ENCODE results near the gene NAA10. TPM values are rescaled to one million over a fixed set of nuclear protein-coding genes. Genes with fewer than 3 reads are reported as not detected.

Gene NAA10
- total and polyA plus RNA-seq, 11 donors = 52.5 to 221 (median 91.5) TPM

DNA sequence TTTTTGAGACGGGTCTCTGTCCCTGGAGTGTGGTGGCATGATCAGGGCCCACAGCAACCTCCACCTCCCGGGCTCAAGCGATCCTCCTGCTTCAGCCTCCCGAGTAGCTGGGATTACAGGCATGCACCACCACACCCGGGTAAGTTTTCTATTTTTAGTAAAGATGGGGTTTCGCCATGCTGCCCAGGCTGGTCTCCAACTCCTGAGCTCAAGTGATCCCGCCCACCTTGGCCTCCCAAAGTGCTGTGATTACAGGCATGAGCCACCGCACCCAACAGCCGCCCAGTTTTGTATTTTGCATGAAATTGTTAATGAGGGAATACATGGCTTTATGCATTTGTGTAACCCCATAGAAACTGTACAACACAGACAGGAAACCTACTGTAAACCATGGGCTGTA is 6.0 kb downstream of the NAA10 start:
- 43 to 65% (median 53%) methylated on average over 9 of the region's 9 CpGs for WGBS, 4 donors
- peaks cover 0 to 58% (median 21%) of the 10 kb centered on the region in 12 donors for H3K4me1 ChIP-seq
- DNase-seq = no peak
- intact Hi-C loops (cut with DNase I) = loop anchor here in 5 of 10 donors (1.0 to 10.0 kb wide), 6 partner anchors 18 to 204 kb away; partner anchors contain the start of genes IDH3G (in 3 of the 5), SSR4 (in 3 of the 5), ABCD1 (in 1 of the 5) and BCAP31 (in 1 of the 5)
- ATAC-seq = no peak
- H3K36me3 ChIP-seq = peaks cover 0 to 41% (median 19%) of the 10 kb centered on the region in 9 donors
- no peak for TF ChIP-seq POLR2A (IDR thresholded peaks at IDR 0.05)
- TF ChIP-seq, protein P1, sequence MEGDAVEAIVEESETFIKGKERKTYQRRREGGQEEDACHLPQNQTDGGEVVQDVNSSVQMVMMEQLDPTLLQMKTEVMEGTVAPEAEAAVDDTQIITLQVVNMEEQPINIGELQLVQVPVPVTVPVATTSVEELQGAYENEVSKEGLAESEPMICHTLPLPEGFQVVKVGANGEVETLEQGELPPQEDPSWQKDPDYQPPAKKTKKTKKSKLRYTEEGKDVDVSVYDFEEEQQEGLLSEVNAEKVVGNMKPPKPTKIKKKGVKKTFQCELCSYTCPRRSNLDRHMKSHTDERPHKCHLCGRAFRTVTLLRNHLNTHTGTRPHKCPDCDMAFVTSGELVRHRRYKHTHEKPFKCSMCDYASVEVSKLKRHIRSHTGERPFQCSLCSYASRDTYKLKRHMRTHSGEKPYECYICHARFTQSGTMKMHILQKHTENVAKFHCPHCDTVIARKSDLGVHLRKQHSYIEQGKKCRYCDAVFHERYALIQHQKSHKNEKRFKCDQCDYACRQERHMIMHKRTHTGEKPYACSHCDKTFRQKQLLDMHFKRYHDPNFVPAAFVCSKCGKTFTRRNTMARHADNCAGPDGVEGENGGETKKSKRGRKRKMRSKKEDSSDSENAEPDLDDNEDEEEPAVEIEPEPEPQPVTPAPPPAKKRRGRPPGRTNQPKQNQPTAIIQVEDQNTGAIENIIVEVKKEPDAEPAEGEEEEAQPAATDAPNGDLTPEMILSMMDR (IDR thresholded peaks at IDR 0.05) = no peak
- no peaks in the 10 kb centered on the region for H3K9me3 ChIP-seq
- peak overlapping the region; percentile 16 to 100 (median 76) for H3K27ac ChIP-seq
- H3K4me3 ChIP-seq = peak overlapping the region in 9 of 12 donors; percentile 1 to 70 (median 45)
- peaks cover 0 to 12% (median 0%) of the 10 kb centered on the region in 9 donors for H3K27me3 ChIP-seq

DNA sequence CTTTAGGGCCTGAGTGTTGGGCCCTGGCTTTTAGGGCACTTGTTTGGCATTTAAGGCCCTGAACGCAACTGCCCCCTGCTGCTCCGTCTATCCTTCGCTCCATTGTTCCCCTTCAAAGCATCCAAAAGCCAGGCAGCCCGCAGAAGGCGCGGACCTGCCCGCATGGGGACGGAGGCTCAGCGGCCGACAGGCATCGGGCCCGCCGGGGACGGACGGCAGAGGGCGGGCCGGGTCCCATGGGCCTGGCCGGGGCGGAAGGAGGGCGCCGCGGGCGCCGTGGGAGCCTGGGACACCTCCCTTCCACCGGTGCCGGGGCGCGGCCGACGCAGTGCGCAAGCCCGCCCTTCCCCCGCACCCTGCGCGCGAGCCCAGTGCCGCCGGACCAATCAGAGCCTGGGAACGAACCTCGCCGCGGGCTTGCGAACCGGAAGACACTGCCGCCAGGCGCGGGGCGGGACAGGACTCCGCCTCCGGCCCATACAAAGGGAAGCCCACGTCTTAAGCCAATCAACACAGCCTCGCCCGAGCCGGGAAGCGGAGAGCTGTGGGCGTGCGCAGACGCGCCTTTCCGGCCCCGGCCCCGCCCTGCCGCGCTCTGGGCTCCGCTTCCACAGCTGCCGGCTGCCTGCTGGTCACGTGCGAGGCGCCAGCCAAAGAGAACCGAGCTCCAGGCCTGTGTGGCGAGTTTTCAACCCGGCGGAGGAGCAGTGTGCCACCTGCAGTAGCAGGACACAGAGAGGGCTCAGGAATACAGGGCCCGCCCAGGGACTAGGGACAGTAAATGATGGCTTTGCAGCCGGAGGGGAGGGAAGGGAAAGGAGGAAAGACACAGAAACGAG is 6.7 kb downstream of the NAA10 start:
- H3K4me1 ChIP-seq = peaks cover 0 to 58% (median 22%) of the 10 kb centered on the region in 12 donors
- DNase-seq (peak; percentile 94 to 98 (median 97)), ATAC-seq (peak; percentile 93 to 97 (median 94))
- intact Hi-C loops (cut with DNase I) = loop anchor here in 5 of 10 donors (1.0 to 10.0 kb wide), 6 partner anchors 19 to 203 kb away; partner anchors contain the start of genes IDH3G (in 3 of the 5), SSR4 (in 3 of the 5), ABCD1 (in 1 of the 5) and BCAP31 (in 1 of the 5)
- no peaks in the 10 kb centered on the region for H3K9me3 ChIP-seq
- H3K36me3 ChIP-seq = peaks cover 0 to 38% (median 19%) of the 10 kb centered on the region in 9 donors
- TF ChIP-seq POLR2A (IDR thresholded peaks at IDR 0.05) = peak in 1 of 2 donors; percentile 78
- TF ChIP-seq, protein P1 (IDR thresholded peaks at IDR 0.05) = peak in 8 of 12 donors; percentile 13 to 45 (median 22)
- H3K27me3 ChIP-seq = peaks cover 0 to 15% (median 0%) of the 10 kb centered on the region in 9 donors
- peak overlapping the region; percentile 22 to 82 (median 62) for H3K4me3 ChIP-seq
- peak overlapping the region; percentile 92 to 100 (median 96) for H3K27ac ChIP-seq
- 0 to 19% (median 8%) methylated on average over 49 to 76 of the region's 76 CpGs for WGBS, 4 donors

DNA sequence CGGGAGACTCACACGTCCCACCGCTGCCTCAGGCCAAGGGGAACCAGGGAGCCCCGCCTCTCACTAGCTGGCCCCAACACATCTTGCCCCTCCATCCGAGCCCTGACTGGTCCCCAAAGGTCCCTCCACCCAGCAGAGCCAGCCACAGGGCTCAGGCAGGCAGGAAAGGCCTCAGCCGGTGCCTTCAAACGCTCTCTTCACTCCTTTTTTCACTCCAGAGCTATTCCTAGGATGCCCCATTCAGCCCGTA is 7.2 kb downstream of the NAA10 start:
- peaks cover 0 to 60% (median 24%) of the 10 kb centered on the region in 12 donors for H3K4me1 ChIP-seq
- DNase-seq (no peak), ATAC-seq (no peak)
- intact Hi-C loops (cut with DNase I) = loop anchor here in 4 of 10 donors (5.0 to 10.0 kb wide), 3 partner anchors 133 to 203 kb away; partner anchors contain the start of genes IDH3G (in 3 of the 4), SSR4 (in 3 of the 4), ABCD1 (in 1 of the 4) and BCAP31 (in 1 of the 4)
- no peaks in the 10 kb centered on the region for H3K9me3 ChIP-seq
- H3K27ac ChIP-seq = peak overlapping the region; percentile 92 to 100 (median 96)
- 0 to 24% (median 7%) methylated on average over 6 to 8 of the region's 8 CpGs for WGBS, 4 donors
- TF ChIP-seq, protein P1 (IDR thresholded peaks at IDR 0.05) = no peak
- no peak for TF ChIP-seq POLR2A (IDR thresholded peaks at IDR 0.05)
- H3K4me3 ChIP-seq = peak overlapping the region; percentile 22 to 82 (median 62)
- H3K27me3 ChIP-seq = peaks cover 0 to 17% (median 0%) of the 10 kb centered on the region in 9 donors
- H3K36me3 ChIP-seq = peaks cover 0 to 32% (median 13%) of the 10 kb centered on the region in 9 donors

Measured in heart left ventricle (tissue), 16 donors.